IMR-90 (cell line): ENCODE data around the gene ERC2. TPM values are rescaled to one million over a fixed set of nuclear protein-coding genes. Genes with fewer than 3 reads are reported as not detected.

Experiments
- ATAC-seq: fragments of 200-7000 bp; cut with Tn5 transposase; 2 replicates; pipeline ENCODE4 v1.9.1; 2020; ENCODE audit warnings: low read depth, mild to moderate bottlenecking, moderate library complexity
- BruUV-seq: library from RNA; stranded (reverse); fragments of 400-500 nt; replicated peaks from 2 replicates; lab custom pipeline; 2021; lab: Mats Ljungman, UMichigan
- CTCF ChIA-PET: fragments of 300-600 bp; formaldehyde crosslinking; extraction: SDS; loops from one replicate; lab custom pipeline; 2021; ENCODE audit warnings: antibody characterized with exemption; lab: Yijun Ruan, JAX
- POLR2A ChIA-PET: fragments of 300-600 bp; sonication (Branson Sonifier 250); formaldehyde crosslinking; loops from one replicate; lab custom pipeline; 2022; ENCODE audit warnings: antibody characterized with exemption; ENCODE audit not compliant: unreplicated experiment; lab: Charles Lee
- DNase-seq: peaks from one replicate; pipeline ENCODE4 v3.0.0; 2013
- H2AFZ ChIP-seq: replicated peaks from 2 replicates; pipeline ENCODE3; 2013; ENCODE audit warnings: low read length, mild to moderate bottlenecking; ENCODE audit not compliant: poor library complexity
- H2AK5ac ChIP-seq: 2 replicates; pipeline ENCODE4 v1.6.1; 2013; ENCODE audit warnings: low read depth, low read length, inconsistent platforms
- H2AK9ac ChIP-seq: replicated peaks from 2 replicates; pipeline ENCODE3; 2013; ENCODE audit warnings: mild to moderate bottlenecking, low read depth, low read length, moderate library complexity; ENCODE audit not compliant: poor library complexity
- H2BK120ac ChIP-seq: 2 replicates; pipeline ENCODE4 v1.6.1; 2013; ENCODE audit warnings: low read depth, low read length, inconsistent platforms
- H2BK15ac ChIP-seq: 3 replicates; pipeline ENCODE4 v1.6.1; 2013; ENCODE audit warnings: low read depth, low read length, inconsistent platforms
- H2BK20ac ChIP-seq: 2 replicates; pipeline ENCODE4 v1.6.1; 2013; ENCODE audit warnings: low read depth, mild to moderate bottlenecking, inconsistent platforms, low read length, moderate library complexity
- H2BK5ac ChIP-seq: 2 replicates; pipeline ENCODE4 v1.6.1; 2013; ENCODE audit warnings: mild to moderate bottlenecking, low read depth, low read length, inconsistent platforms; ENCODE audit not compliant: poor library complexity, severe bottlenecking
- H3K14ac ChIP-seq: replicated peaks from 2 replicates; pipeline ENCODE4 v1.6.1; 2013; ENCODE audit warnings: low read depth, low read length, inconsistent platforms
- H3K18ac ChIP-seq: 2 replicates; pipeline ENCODE4 v1.6.1; 2013; ENCODE audit warnings: low read depth, low read length, control low read depth
- H3K23ac ChIP-seq: 2 replicates; pipeline ENCODE4 v1.6.1; 2013; ENCODE audit warnings: low read depth, low read length, inconsistent platforms
- H3K27ac ChIP-seq: 2 replicates; pipeline ENCODE4 v1.5.1; 2013; ENCODE audit warnings: mild to moderate bottlenecking, control low read depth, low read length; ENCODE audit not compliant: insufficient read depth
- H3K27me3 ChIP-seq: 2 replicates; pipeline ENCODE4 v1.6.1; 2013; ENCODE audit warnings: low read length; ENCODE audit not compliant: control insufficient read depth, insufficient read depth
- H3K36me3 ChIP-seq: 2 replicates; pipeline ENCODE4 v1.6.1; 2013; ENCODE audit warnings: low read length, mixed read lengths; ENCODE audit not compliant: control insufficient read depth, insufficient read depth
- H3K4ac ChIP-seq: 2 replicates; pipeline ENCODE4 v1.6.1; 2013; ENCODE audit warnings: low read depth, low read length, inconsistent platforms
- H3K4me1 ChIP-seq: 2 replicates; pipeline ENCODE4 v1.6.1; 2013; ENCODE audit warnings: low read length, mixed read lengths; ENCODE audit not compliant: control insufficient read depth, insufficient read depth
- H3K4me2 ChIP-seq: 2 replicates; pipeline ENCODE4 v1.6.1; 2013; ENCODE audit warnings: low read depth, mild to moderate bottlenecking, control low read depth, low read length, moderate library complexity
- H3K4me3 ChIP-seq: 2 replicates; pipeline ENCODE4 v1.5.1; 2013; ENCODE audit warnings: low read depth, mild to moderate bottlenecking, control low read depth, low read length, moderate library complexity; ENCODE audit not compliant: insufficient read depth
- H3K56ac ChIP-seq: 2 replicates; pipeline ENCODE4 v1.6.1; 2013; ENCODE audit warnings: low read length, inconsistent platforms; ENCODE audit not compliant: insufficient read depth; ENCODE audit errors: extremely low read depth
- H3K79me1 ChIP-seq, 2 experiments: 2 replicates each; pipeline ENCODE4 v1.6.1; 2013; ENCODE audit warnings: low read length in 2 of 2, inconsistent platforms in 1 of 2, low read depth in 1 of 2
- H3K9ac ChIP-seq: 2 replicates; pipeline ENCODE4 v1.6.1; 2013; ENCODE audit warnings: low read depth, low read length, control low read depth
- H3K9me1 ChIP-seq: 2 replicates; pipeline ENCODE4 v1.6.1; 2013; ENCODE audit warnings: low read length, inconsistent platforms; ENCODE audit not compliant: insufficient read depth
- H3K9me3 ChIP-seq: 2 replicates; pipeline ENCODE4 v1.6.1; 2013; ENCODE audit warnings: low read length; ENCODE audit not compliant: control insufficient read depth, insufficient read depth
- H4K20me1 ChIP-seq: 2 replicates; pipeline ENCODE4 v1.6.1; 2013; ENCODE audit warnings: low read length, inconsistent platforms; ENCODE audit not compliant: insufficient read depth
- H4K5ac ChIP-seq: 2 replicates; pipeline ENCODE4 v1.6.1; 2013; ENCODE audit warnings: mild to moderate bottlenecking, low read depth, low read length, control low read depth
- H4K8ac ChIP-seq, 2 experiments: 2 replicates each; pipeline ENCODE4 v1.6.1; 2013; ENCODE audit warnings: low read depth in 2 of 2, low read length in 2 of 2, control low read depth in 1 of 2, inconsistent platforms in 1 of 2
- H4K91ac ChIP-seq: 2 replicates; pipeline ENCODE4 v1.6.1; 2013; ENCODE audit warnings: low read depth, low read length, inconsistent platforms; ENCODE audit not compliant: insufficient read depth
- BHLHE40 ChIP-seq: fragments of 150-350 bp; IDR thresholded peaks from 2 replicates; pipeline ENCODE4 v1.6.1; 2016; ENCODE audit warnings: mild to moderate bottlenecking, low read depth, low read length
- CEBPB ChIP-seq: IDR thresholded peaks from 2 replicates; pipeline ENCODE4 v1.6.1; 2012; ENCODE audit warnings: low read depth, low read length, improper control_type of control experiment
- CHD1 ChIP-seq: IDR thresholded peaks from 2 replicates; pipeline ENCODE4 v1.6.1; 2012; ENCODE audit warnings: low read depth, low read length, improper control_type of control experiment
- FOS ChIP-seq: fragments of 150-350 bp; IDR thresholded peaks from 2 replicates; pipeline ENCODE4 v1.6.1; 2016; ENCODE audit warnings: low read depth, low read length
- MAFK ChIP-seq: IDR thresholded peaks from 2 replicates; pipeline ENCODE4 v1.6.1; 2012; ENCODE audit warnings: low read depth, low read length, improper control_type of control experiment
- MAZ ChIP-seq: IDR thresholded peaks from 2 replicates; pipeline ENCODE4 v1.6.1; 2012; ENCODE audit warnings: low read depth, mild to moderate bottlenecking, low read length, improper control_type of control experiment, moderate library complexity, borderline replicate concordance
- MXI1 ChIP-seq: IDR thresholded peaks from 2 replicates; pipeline ENCODE4 v1.6.1; 2012; ENCODE audit warnings: low read depth, mild to moderate bottlenecking, low read length, moderate library complexity, borderline replicate concordance
- NFE2L2 ChIP-seq: fragments of 150-350 bp; IDR thresholded peaks from 2 replicates; pipeline ENCODE4 v1.6.1; 2016; ENCODE audit warnings: low read depth, mild to moderate bottlenecking, low read length
- POLR2A ChIP-seq: IDR thresholded peaks from 2 replicates; pipeline ENCODE4 v1.6.1; 2012; ENCODE audit warnings: mild to moderate bottlenecking, low read depth, low read length
- RAD21 ChIP-seq: IDR thresholded peaks from 2 replicates; pipeline ENCODE4 v1.6.1; 2012; ENCODE audit warnings: low read length, improper control_type of control experiment
- RCOR1 ChIP-seq: IDR thresholded peaks from 2 replicates; pipeline ENCODE4 v1.6.1; 2012; ENCODE audit warnings: mild to moderate bottlenecking, low read length, improper control_type of control experiment; ENCODE audit not compliant: insufficient replicate concordance
- RFX5 ChIP-seq: IDR thresholded peaks from 2 replicates; pipeline ENCODE4 v1.8.0; 2012; ENCODE audit warnings: low read depth, mild to moderate bottlenecking, low read length, moderate library complexity
- SMC3 ChIP-seq: fragments of 150-350 bp; IDR thresholded peaks from 2 replicates; pipeline ENCODE4 v1.6.1; 2016; ENCODE audit warnings: low read depth, mild to moderate bottlenecking, antibody characterized with exemption, low read length, moderate library complexity
- WGBS, 2 experiments: methylation state at CpG; one replicate each; pipeline versions ENCODE4 v1.1.5 to v1.1.7; 2013; ENCODE audit warnings: missing lambda C conversion rate in 2 of 2; ENCODE audit not compliant: insufficient read length in 1 of 2; ENCODE audit errors: extremely low coverage in 2 of 2; 5-methylcytosine and 5-hydroxymethylcytosine counted together
- dilution Hi-C: fragments of 300-500 bp; cut with HindIII; formaldehyde crosslinking; loops from one replicate; pipeline ENCODE4 v1.14.3; 2018; ENCODE audit warnings: low sequenced_read_pairs; ENCODE audit not compliant: unreplicated experiment
- in situ Hi-C: fragments of 300-500 bp; cut with MboI; formaldehyde crosslinking; loops from 3 replicates; pipeline ENCODE4 v1.14.3; 2019; ENCODE audit warnings: low sequenced_read_pairs, inconsistent platforms, mixed read lengths
- intact Hi-C: fragments of 100-400 bp; cut with micrococcal nuclease; formaldehyde crosslinking; loops from 2 replicates; pipeline ENCODE4 v1.10.0; 2022
- polyA plus RNA-seq, 3 experiments: library from polyadenylated mRNA; depleted of rRNA; stranded (reverse); fragments of >200 nt; gene quantifications; 2 replicates each; pipeline ENCODE4 v1.2.3, GENCODE V29; 2012; ENCODE audit warnings: low replicate concordance in 1 of 3
- total RNA-seq: library from RNA; depleted of rRNA; stranded (reverse); fragments of >200 nt; gene quantifications from 2 replicates; pipeline ENCODE4 v1.2.3, GENCODE V29; 2012
- TF ChIP-seq, protein P1 (sequence below): fragments of 150-350 bp; IDR thresholded peaks from 2 replicates; pipeline ENCODE4 v1.6.1; 2017; ENCODE audit warnings: mild to moderate bottlenecking, antibody characterized with exemption, low read length, low read depth
- TF ChIP-seq, protein P2 (sequence below): conservative IDR thresholded peaks from 2 replicates; pipeline ENCODE4 v1.5.1; 2012; ENCODE audit warnings: mild to moderate bottlenecking, low read depth, low read length, improper control_type of control experiment
- TF ChIP-seq, protein P3 (sequence below): fragments of 150-350 bp; IDR thresholded peaks from 2 replicates; pipeline ENCODE4 v1.6.1; 2016; ENCODE audit warnings: low read depth, mild to moderate bottlenecking, low read length, moderate library complexity, borderline replicate concordance

ERC2 gene
- total and polyA plus RNA-seq, 2 of the 4 experiments (the other 2 are of a cell fraction) = 0.17 to 0.18 TPM

GRCh38 chr3:55858302-55858701 lies 610.0 kb downstream of the ERC2 start:
- Histone ChIP-seq H4K91ac (no peak overlapping the region), H3K9me1 (no peaks in the 10 kb centered on the region; the same call in 1 of the 2 replicates), H2AFZ (no peak overlapping the region), H3K23ac (no peak overlapping the region), H3K56ac (no peak overlapping the region), H3K27ac (no peak overlapping the region), H3K4me2 (no peak overlapping the region), H2BK15ac (no peak overlapping the region), H2AK5ac (no peak overlapping the region), H2AK9ac (no peak overlapping the region), H3K79me1 (no peaks in the 10 kb centered on the region), H3K4ac (no peak overlapping the region), H3K27me3 (no peaks in the 10 kb centered on the region; the same call in 1 of the 2 replicates), H3K9ac (no peak overlapping the region), H2BK20ac (no peak overlapping the region; the same call in 1 of the 2 replicates), H4K20me1 (no peaks in the 10 kb centered on the region), H2BK120ac (no peak overlapping the region), H4K5ac (peak overlapping the region; percentile 36; the same call in 1 of the 2 replicates), H3K4me3 (no peak overlapping the region), H3K14ac (no peak overlapping the region), H3K18ac (no peak overlapping the region; the same call in 1 of the 2 replicates), H3K36me3 (no peaks in the 10 kb centered on the region), H3K9me3 (no peaks in the 10 kb centered on the region), H3K4me1 (peaks cover 18% of the 10 kb centered on the region; the same call in 1 of the 2 replicates), H4K8ac (no peak overlapping the region), H2BK5ac (no peak overlapping the region)
- TF ChIP-seq MXI1 (no peak), CEBPB (no peak), BHLHE40 (no peak), SMC3 (no peak), NFE2L2 (no peak), RCOR1 (no peak), CHD1 (no peak), FOS (no peak), POLR2A (no peak), RFX5 (no peak), MAFK (no peak), MAZ (no peak), RAD21 (no peak)
- TF ChIP-seq, protein P1, sequence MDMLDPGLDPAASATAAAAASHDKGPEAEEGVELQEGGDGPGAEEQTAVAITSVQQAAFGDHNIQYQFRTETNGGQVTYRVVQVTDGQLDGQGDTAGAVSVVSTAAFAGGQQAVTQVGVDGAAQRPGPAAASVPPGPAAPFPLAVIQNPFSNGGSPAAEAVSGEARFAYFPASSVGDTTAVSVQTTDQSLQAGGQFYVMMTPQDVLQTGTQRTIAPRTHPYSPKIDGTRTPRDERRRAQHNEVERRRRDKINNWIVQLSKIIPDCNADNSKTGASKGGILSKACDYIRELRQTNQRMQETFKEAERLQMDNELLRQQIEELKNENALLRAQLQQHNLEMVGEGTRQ = no peak
- TF ChIP-seq, protein P2, sequence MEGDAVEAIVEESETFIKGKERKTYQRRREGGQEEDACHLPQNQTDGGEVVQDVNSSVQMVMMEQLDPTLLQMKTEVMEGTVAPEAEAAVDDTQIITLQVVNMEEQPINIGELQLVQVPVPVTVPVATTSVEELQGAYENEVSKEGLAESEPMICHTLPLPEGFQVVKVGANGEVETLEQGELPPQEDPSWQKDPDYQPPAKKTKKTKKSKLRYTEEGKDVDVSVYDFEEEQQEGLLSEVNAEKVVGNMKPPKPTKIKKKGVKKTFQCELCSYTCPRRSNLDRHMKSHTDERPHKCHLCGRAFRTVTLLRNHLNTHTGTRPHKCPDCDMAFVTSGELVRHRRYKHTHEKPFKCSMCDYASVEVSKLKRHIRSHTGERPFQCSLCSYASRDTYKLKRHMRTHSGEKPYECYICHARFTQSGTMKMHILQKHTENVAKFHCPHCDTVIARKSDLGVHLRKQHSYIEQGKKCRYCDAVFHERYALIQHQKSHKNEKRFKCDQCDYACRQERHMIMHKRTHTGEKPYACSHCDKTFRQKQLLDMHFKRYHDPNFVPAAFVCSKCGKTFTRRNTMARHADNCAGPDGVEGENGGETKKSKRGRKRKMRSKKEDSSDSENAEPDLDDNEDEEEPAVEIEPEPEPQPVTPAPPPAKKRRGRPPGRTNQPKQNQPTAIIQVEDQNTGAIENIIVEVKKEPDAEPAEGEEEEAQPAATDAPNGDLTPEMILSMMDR = no peak
- TF ChIP-seq, protein P3, sequence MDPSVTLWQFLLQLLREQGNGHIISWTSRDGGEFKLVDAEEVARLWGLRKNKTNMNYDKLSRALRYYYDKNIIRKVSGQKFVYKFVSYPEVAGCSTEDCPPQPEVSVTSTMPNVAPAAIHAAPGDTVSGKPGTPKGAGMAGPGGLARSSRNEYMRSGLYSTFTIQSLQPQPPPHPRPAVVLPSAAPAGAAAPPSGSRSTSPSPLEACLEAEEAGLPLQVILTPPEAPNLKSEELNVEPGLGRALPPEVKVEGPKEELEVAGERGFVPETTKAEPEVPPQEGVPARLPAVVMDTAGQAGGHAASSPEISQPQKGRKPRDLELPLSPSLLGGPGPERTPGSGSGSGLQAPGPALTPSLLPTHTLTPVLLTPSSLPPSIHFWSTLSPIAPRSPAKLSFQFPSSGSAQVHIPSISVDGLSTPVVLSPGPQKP = no peak
- DNase-seq (peak; percentile 21), ATAC-seq (peak; percentile 56)
- in situ Hi-C loops = no loop called here
- CTCF ChIA-PET = interaction anchor here (0.8 kb wide), 1 partner anchor 9 kb away, joined by 3 read pairs; no protein-coding TSS in a partner anchor
- dilution Hi-C loops = no loop called here
- intact Hi-C loops = no loop called here
- POLR2A ChIA-PET = no interaction called here
- WGBS, 2 experiments = 0% methylated on average over 1 of the region's 1 CpG; no CpG with 5 or more reads in 1 of the 2 experiments
- no TSS peak for BruUV-seq
